Breast epithelium (tissue), 3 donors: ENCODE results near the gene KCNN3.

ENCODE experiments used
- CTCF ChIP-seq, 3 donors: fragments of 450-650 bp; IDR thresholded peaks; one replicate each; pipeline ENCODE4 v1.5.1; 2016 to 2017; ENCODE audit warnings: antibody characterized with exemption in 3 of 3, mild to moderate bottlenecking in 3 of 3, moderate library complexity in 3 of 3
- POLR2A ChIP-seq: fragments of 450-650 bp; IDR thresholded peaks from one replicate; pipeline ENCODE4 v1.6.1; 2016; ENCODE audit warnings: antibody characterized with exemption, mild to moderate bottlenecking, moderate library complexity
- POLR2AphosphoS5 ChIP-seq, 3 donors: sonication (generic); formaldehyde crosslinking; IDR thresholded peaks; one replicate each; pipeline ENCODE4 v1.6.1; 2017; ENCODE audit warnings: antibody characterized with exemption in 3 of 3

DNA sequence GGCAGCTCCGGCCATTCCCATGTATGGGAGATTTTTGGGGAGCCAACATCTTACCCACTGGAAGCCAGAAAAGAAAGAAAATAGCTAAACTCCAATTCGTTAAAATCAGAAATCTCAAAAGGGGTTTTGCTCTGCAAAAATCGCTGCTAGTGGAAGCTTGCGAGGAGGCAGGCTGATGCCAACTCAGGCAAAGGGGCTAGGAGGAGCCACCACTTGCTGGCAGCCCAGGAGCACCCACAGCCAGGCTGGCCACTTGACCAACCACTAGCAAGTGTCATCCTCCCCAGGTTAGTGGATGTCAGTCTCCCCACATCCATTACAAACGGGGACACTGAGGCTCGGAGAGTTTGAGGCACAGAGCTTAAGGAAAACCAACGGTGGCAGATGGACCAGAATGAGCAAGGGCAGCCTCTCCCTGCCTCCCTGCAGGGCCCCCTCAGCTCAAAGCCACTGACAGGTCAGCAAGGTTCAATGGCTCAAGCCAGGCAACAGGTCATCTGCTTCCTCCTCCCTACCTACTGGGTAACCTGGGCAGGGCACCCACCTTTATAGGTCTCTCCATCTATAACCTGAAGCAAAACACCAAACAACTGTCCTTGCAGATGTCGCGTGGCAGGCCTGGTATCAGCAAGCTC, 10.8 kb downstream of the KCNN3 start:
- TF ChIP-seq CTCF (IDR thresholded peaks at IDR 0.05) (no peak), POLR2AphosphoS5 (IDR thresholded peaks at IDR 0.05) (no peak), POLR2A (no peak)
